WTC11 (cell line): ENCODE measurements around the gene POMGNT1. TPM values are rescaled to one million over a fixed set of nuclear protein-coding genes. Genes with fewer than 3 reads are reported as not detected.
"Not testable (repeated sequence)": the region's sequence is repeated elsewhere in the genome, so short reads cannot be mapped to it uniquely, and the experiment has no call there.

Source experiments
- ATAC-seq: fragments of 200-7000 bp; cut with Tn5 transposase; 2 replicates; pipeline ENCODE4 v1.10.0; 2021; ENCODE audit warnings: mild to moderate bottlenecking, moderate library complexity
- CTCF ChIA-PET: fragments of 300-600 bp; sonication (Branson Sonifier 250); formaldehyde crosslinking; loops from one replicate; lab custom pipeline; 2021; ENCODE audit warnings: antibody characterized with exemption; lab: Charles Lee
- POLR2A ChIA-PET: fragments of 350-600 bp; sonication (Branson Sonifier 250); formaldehyde crosslinking; loops from one replicate; lab custom pipeline; 2021; ENCODE audit warnings: antibody characterized with exemption; lab: Charles Lee
- DNase-seq: peaks from one replicate; pipeline ENCODE4 v3.0.0; 2021; ENCODE audit warnings: low spot score
- H3K27ac Mint-ChIP-seq: 2 replicates; pipeline ENCODE4 v1.8.0; 2021; ENCODE audit warnings: mixed read lengths
- H3K27me3 Mint-ChIP-seq: 2 replicates; pipeline ENCODE4 v1.8.0; 2021; ENCODE audit warnings: low read depth, mild to moderate bottlenecking, moderate library complexity, mixed read lengths
- H3K36me3 Mint-ChIP-seq: 2 replicates; pipeline ENCODE4 v1.8.0; 2021; ENCODE audit warnings: mixed read lengths
- H3K4me1 Mint-ChIP-seq: 2 replicates; pipeline ENCODE4 v1.8.0; 2022; ENCODE audit warnings: mixed read lengths
- H3K4me3 Mint-ChIP-seq: 2 replicates; pipeline ENCODE4 v1.8.0; 2021; ENCODE audit warnings: mild to moderate bottlenecking, moderate library complexity, mixed read lengths
- H3K9me3 Mint-ChIP-seq: 2 replicates; pipeline ENCODE4 v1.8.0; 2021; ENCODE audit warnings: mixed read lengths
- RELA ChIP-seq: sonication (generic); formaldehyde crosslinking; IDR thresholded peaks from 2 replicates; pipeline ENCODE4 v1.8.1; 2022; ENCODE audit warnings: missing genetic modification reagents, mild to moderate bottlenecking, borderline replicate concordance
- TCF7 ChIP-seq: sonication (generic); formaldehyde crosslinking; IDR thresholded peaks from 2 replicates; pipeline ENCODE4 v1.8.0; 2022; ENCODE audit warnings: mild to moderate bottlenecking, low read depth, missing genetic modification reagents, moderate library complexity
- TEAD4 ChIP-seq: sonication (generic); formaldehyde crosslinking; IDR thresholded peaks from 2 replicates; pipeline ENCODE4 v1.8.0; 2022; ENCODE audit warnings: mild to moderate bottlenecking, missing genetic modification reagents
- TP53 ChIP-seq: sonication (generic); formaldehyde crosslinking; IDR thresholded peaks from 2 replicates; pipeline ENCODE4 v1.8.1; 2023; ENCODE audit warnings: mild to moderate bottlenecking, missing genetic modification reagents
- ZBTB21 ChIP-seq: sonication (generic); formaldehyde crosslinking; IDR thresholded peaks from 2 replicates; pipeline ENCODE4 v1.8.1; 2023; ENCODE audit warnings: mild to moderate bottlenecking, missing genetic modification reagents, borderline replicate concordance
- ZNF121 ChIP-seq: sonication (generic); formaldehyde crosslinking; IDR thresholded peaks from 2 replicates; pipeline ENCODE4 v1.8.0; 2023; ENCODE audit warnings: missing genetic modification reagents
- ZNF219 ChIP-seq: sonication (generic); formaldehyde crosslinking; IDR thresholded peaks from 2 replicates; pipeline ENCODE4 v1.8.0; 2023; ENCODE audit warnings: missing genetic modification reagents, mild to moderate bottlenecking, borderline replicate concordance
- ZNF423 ChIP-seq: fragments of 250-450 bp; sonication (Bioruptor Pico); IDR thresholded peaks from 2 replicates; pipeline ENCODE4 v2.1.2; 2022; ENCODE audit warnings: mild to moderate bottlenecking, moderate library complexity
- total RNA-seq: library from RNA; stranded (reverse); gene quantifications from 3 replicates; pipeline ENCODE4 v1.2.3, GENCODE V29; 2021
- TF ChIP-seq, protein P1 (sequence below): sonication (generic); formaldehyde crosslinking; IDR thresholded peaks from 2 replicates; pipeline ENCODE4 v1.8.0; 2022; ENCODE audit warnings: mild to moderate bottlenecking, missing genetic modification reagents
- TF ChIP-seq, protein P2 (sequence below): sonication (generic); formaldehyde crosslinking; IDR thresholded peaks from 2 replicates; pipeline ENCODE4 v1.8.1; 2023; ENCODE audit warnings: mild to moderate bottlenecking, missing genetic modification reagents, moderate library complexity
- TF ChIP-seq, protein P3 (sequence below): sonication (generic); formaldehyde crosslinking; conservative IDR thresholded peaks from 2 replicates; pipeline ENCODE4 v1.8.1; 2023; ENCODE audit warnings: mild to moderate bottlenecking, low read depth, missing genetic modification reagents, moderate library complexity
- TF ChIP-seq, protein P4 (sequence below): sonication (generic); formaldehyde crosslinking; IDR thresholded peaks from 2 replicates; pipeline ENCODE4 v1.8.1; 2023; ENCODE audit warnings: mild to moderate bottlenecking, missing genetic modification reagents
- TF ChIP-seq, protein P5 (sequence below): sonication (generic); formaldehyde crosslinking; IDR thresholded peaks from 2 replicates; pipeline ENCODE4 v1.8.0; 2023; ENCODE audit warnings: mild to moderate bottlenecking, missing genetic modification reagents
- TF ChIP-seq, protein P6 (sequence below): fragments of 250-450 bp; sonication (Bioruptor Pico); IDR thresholded peaks from 2 replicates; pipeline ENCODE4 v1.9.0; 2021; ENCODE audit warnings: mild to moderate bottlenecking

Gene POMGNT1
- total RNA-seq, 1 experiment from 2014 or later, result 42.5 TPM

DNA sequence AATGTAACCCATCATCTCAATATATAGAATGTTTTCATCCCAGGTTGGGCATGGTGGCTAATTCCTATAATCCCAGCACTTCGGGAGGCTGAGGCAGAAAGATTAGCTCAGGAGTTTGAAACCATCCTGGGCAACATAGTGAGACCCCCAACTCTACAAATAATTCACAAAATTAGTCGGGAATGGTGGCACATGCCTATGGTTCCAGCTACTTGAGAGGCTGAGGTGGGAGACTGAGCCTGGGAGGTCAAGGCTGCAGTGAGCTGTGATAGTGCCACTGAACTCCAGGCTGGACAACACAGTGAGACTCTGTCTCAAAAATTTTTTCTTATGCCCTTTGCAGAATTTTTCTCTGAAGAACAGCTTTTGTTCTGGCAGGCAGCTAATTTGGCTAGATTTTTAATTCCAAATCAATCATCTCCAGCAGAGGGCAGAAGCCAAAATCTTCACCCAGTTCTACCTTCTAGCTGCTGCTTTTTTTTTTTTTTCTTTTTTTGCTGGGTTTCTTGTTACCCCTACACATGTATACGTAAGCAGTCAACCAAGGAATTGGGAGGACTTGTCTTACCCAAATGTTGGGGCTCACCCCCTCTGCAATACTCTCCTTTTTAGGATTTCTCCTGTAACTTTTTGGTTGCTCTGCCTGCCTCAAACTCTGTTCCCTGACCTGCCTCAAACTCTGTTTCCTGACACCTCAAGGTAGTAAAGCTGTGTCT is 46.6 kb upstream of the POMGNT1 start:
- peaks cover under 1% of the 10 kb centered on the region; the same call in 1 of the 2 replicates for H3K27me3 Mint-ChIP-seq
- ChIA-PET CTCF (interaction anchor here (0.6 to 5.8 kb wide), 23 partner anchors 9 to 942 kb away, joined by 3 to 126 read pairs (median 4); partner anchors contain the start of genes LURAP1, PIK3R3 and POMGNT1), POLR2A (interaction anchor here (1.0 kb wide), 1 partner anchor 20 kb away, joined by 3 read pairs; no protein-coding TSS in a partner anchor)
- H3K9me3 Mint-ChIP-seq, result peaks cover 5% of the 10 kb centered on the region
- TF ChIP-seq TEAD4 (CRISPR knock-in tag) (no peak), ZNF121 (CRISPR knock-in tag) (peak; percentile 42; the same call in 1 of the 2 replicates)
- H3K4me3 Mint-ChIP-seq, result no peak overlapping the region
- DNase-seq, result no peak
- ATAC-seq, result no peak
- peaks cover 11% of the 10 kb centered on the region for H3K36me3 Mint-ChIP-seq
- H3K27ac Mint-ChIP-seq, result no peak overlapping the region
- peaks cover 17% of the 10 kb centered on the region for H3K4me1 Mint-ChIP-seq

DNA sequence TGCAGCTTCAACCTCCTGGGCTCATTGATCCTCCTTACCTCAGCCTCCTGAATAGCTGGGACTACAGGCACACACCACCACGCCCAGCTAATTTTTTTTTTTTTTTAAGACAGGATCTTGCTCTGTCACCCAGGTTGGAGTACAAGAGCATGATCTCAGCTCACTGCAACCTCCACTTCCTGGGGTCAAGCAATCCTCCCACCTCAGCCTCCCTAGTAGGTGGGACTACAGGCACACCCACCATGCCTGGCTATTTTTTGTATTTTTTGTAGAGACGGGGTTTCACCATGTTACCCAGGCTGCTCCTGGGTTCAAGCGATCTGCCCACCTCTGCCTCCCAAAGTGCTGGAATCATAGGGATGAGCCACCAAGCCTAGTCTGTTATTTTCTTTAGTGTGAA is 45.6 kb upstream of the POMGNT1 start:
- ATAC-seq, H3K27me3 Mint-ChIP-seq, H3K4me3 Mint-ChIP-seq, H3K27ac Mint-ChIP-seq, DNase-seq, POLR2A ChIA-PET: not testable (repeated sequence)
- peaks cover 13% of the 10 kb centered on the region for H3K36me3 Mint-ChIP-seq
- CTCF ChIA-PET, result interaction anchor here (0.6 to 5.8 kb wide), 4 partner anchors 9 to 127 kb away, joined by 3 to 126 read pairs (median 6); no protein-coding TSS in a partner anchor
- H3K9me3 Mint-ChIP-seq, result peaks cover 15% of the 10 kb centered on the region
- H3K4me1 Mint-ChIP-seq, result peaks cover 11% of the 10 kb centered on the region

DNA sequence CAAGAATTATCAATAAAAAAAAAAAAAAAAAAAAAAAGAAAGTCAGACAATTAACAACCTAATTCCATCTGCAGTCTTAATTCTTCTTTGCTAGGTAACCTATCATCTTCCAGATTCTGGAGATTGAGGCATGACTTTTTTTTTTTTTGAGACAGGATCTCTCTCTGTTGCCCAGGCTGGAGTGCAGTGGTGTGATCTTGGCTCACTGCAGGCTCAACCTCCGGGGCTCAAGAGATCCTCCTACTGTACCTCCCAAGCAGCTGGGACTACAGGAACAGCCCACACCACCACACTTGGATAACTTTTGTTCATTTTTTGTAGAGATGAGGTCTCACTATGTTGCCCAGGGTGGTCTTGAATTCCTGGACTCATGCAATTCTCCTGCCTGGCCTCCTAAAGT is 44.7 kb upstream of the POMGNT1 start:
- Mint-ChIP-seq H3K27me3 (peaks cover 13% of the 10 kb centered on the region; the same call in 1 of the 2 replicates), H3K4me3 (no peak overlapping the region), H3K36me3 (peaks cover 18% of the 10 kb centered on the region)
- no peak for ATAC-seq
- ChIA-PET CTCF (no interaction called here), POLR2A (no interaction called here)
- DNase-seq, result no peak
- TF ChIP-seq, protein P1, sequence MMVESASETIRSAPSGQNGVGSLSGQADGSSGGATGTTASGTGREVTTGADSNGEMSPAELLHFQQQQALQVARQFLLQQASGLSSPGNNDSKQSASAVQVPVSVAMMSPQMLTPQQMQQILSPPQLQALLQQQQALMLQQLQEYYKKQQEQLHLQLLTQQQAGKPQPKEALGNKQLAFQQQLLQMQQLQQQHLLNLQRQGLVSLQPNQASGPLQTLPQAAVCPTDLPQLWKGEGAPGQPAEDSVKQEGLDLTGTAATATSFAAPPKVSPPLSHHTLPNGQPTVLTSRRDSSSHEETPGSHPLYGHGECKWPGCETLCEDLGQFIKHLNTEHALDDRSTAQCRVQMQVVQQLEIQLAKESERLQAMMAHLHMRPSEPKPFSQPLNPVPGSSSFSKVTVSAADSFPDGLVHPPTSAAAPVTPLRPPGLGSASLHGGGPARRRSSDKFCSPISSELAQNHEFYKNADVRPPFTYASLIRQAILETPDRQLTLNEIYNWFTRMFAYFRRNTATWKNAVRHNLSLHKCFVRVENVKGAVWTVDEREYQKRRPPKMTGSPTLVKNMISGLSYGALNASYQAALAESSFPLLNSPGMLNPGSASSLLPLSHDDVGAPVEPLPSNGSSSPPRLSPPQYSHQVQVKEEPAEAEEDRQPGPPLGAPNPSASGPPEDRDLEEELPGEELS (CRISPR knock-in tag), result no peak
- TF ChIP-seq TCF7 (CRISPR knock-in tag) (no peak), RELA (CRISPR knock-in tag) (no peak), ZBTB21 (CRISPR knock-in tag) (no peak), ZNF219 (no peak), ZNF423 (CRISPR knock-in tag) (no peak), TP53 (no peak)
- TF ChIP-seq, protein P2, sequence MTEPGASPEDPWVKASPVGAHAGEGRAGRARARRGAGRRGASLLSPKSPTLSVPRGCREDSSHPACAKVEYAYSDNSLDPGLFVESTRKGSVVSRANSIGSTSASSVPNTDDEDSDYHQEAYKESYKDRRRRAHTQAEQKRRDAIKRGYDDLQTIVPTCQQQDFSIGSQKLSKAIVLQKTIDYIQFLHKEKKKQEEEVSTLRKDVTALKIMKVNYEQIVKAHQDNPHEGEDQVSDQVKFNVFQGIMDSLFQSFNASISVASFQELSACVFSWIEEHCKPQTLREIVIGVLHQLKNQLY, result no peak
- TF ChIP-seq, protein P3, sequence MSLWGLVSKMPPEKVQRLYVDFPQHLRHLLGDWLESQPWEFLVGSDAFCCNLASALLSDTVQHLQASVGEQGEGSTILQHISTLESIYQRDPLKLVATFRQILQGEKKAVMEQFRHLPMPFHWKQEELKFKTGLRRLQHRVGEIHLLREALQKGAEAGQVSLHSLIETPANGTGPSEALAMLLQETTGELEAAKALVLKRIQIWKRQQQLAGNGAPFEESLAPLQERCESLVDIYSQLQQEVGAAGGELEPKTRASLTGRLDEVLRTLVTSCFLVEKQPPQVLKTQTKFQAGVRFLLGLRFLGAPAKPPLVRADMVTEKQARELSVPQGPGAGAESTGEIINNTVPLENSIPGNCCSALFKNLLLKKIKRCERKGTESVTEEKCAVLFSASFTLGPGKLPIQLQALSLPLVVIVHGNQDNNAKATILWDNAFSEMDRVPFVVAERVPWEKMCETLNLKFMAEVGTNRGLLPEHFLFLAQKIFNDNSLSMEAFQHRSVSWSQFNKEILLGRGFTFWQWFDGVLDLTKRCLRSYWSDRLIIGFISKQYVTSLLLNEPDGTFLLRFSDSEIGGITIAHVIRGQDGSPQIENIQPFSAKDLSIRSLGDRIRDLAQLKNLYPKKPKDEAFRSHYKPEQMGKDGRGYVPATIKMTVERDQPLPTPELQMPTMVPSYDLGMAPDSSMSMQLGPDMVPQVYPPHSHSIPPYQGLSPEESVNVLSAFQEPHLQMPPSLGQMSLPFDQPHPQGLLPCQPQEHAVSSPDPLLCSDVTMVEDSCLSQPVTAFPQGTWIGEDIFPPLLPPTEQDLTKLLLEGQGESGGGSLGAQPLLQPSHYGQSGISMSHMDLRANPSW, result no peak
- TF ChIP-seq, protein P4, sequence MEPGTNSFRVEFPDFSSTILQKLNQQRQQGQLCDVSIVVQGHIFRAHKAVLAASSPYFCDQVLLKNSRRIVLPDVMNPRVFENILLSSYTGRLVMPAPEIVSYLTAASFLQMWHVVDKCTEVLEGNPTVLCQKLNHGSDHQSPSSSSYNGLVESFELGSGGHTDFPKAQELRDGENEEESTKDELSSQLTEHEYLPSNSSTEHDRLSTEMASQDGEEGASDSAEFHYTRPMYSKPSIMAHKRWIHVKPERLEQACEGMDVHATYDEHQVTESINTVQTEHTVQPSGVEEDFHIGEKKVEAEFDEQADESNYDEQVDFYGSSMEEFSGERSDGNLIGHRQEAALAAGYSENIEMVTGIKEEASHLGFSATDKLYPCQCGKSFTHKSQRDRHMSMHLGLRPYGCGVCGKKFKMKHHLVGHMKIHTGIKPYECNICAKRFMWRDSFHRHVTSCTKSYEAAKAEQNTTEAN, result no peak
- TF ChIP-seq, protein P5, sequence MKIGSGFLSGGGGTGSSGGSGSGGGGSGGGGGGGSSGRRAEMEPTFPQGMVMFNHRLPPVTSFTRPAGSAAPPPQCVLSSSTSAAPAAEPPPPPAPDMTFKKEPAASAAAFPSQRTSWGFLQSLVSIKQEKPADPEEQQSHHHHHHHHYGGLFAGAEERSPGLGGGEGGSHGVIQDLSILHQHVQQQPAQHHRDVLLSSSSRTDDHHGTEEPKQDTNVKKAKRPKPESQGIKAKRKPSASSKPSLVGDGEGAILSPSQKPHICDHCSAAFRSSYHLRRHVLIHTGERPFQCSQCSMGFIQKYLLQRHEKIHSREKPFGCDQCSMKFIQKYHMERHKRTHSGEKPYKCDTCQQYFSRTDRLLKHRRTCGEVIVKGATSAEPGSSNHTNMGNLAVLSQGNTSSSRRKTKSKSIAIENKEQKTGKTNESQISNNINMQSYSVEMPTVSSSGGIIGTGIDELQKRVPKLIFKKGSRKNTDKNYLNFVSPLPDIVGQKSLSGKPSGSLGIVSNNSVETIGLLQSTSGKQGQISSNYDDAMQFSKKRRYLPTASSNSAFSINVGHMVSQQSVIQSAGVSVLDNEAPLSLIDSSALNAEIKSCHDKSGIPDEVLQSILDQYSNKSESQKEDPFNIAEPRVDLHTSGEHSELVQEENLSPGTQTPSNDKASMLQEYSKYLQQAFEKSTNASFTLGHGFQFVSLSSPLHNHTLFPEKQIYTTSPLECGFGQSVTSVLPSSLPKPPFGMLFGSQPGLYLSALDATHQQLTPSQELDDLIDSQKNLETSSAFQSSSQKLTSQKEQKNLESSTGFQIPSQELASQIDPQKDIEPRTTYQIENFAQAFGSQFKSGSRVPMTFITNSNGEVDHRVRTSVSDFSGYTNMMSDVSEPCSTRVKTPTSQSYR (CRISPR knock-in tag), result no peak
- TF ChIP-seq, protein P6, sequence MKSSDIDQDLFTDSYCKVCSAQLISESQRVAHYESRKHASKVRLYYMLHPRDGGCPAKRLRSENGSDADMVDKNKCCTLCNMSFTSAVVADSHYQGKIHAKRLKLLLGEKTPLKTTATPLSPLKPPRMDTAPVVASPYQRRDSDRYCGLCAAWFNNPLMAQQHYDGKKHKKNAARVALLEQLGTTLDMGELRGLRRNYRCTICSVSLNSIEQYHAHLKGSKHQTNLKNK (CRISPR knock-in tag), result no peak
- TF ChIP-seq, all 79 proteins: peak for 0
- Mint-ChIP-seq H3K27ac (no peak overlapping the region), H3K9me3 (peaks cover 22% of the 10 kb centered on the region), H3K4me1 (peaks cover 6% of the 10 kb centered on the region)

DNA sequence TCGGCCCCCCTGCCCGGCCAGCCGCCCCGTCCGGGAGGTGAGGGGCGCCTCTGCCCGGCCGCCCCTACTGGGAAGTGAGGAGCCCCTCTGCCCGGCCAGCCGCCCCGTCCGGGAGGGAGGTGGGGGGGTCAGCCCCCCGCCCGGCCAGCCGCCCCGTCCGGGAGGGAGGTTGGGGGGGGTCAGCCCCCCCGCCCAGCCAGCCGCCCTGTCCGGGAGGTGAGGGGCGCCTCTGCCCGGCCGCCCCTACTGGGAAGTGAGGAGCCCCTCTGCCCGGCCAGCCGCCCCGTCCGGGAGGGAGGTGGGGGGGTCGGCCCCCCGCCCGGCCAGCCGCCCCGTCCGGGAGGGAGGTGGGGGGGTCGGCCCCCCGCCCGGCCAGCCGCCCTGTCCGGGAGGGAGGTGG is 43.5 kb upstream of the POMGNT1 start:
- ATAC-seq, CTCF ChIA-PET, H3K27ac Mint-ChIP-seq, H3K4me1 Mint-ChIP-seq, H3K4me3 Mint-ChIP-seq, DNase-seq, POLR2A ChIA-PET: not testable (repeated sequence)
- Mint-ChIP-seq H3K9me3 (peaks cover 29% of the 10 kb centered on the region), H3K36me3 (peaks cover 23% of the 10 kb centered on the region), H3K27me3 (peaks cover 15% of the 10 kb centered on the region; the same call in 1 of the 2 replicates)

DNA sequence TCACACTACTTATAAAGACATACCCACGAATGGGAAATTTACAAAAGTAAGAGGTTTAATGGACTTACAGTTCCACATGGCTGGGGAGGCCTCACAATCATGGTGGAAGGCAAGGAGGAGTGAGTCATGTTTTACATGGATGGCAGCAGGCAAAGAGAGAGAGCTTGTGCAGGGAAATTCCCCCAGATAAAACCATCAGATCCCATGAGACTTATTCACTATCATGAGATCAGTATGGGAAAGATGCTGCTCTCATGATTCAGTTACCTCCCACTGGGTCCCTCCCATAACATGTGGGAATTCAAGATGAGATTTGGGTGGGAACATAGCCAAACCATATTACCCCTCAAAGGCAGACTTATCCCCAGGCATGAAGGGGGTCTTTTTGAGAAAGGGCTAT is 40.6 kb upstream of the POMGNT1 start:
- CTCF ChIA-PET, H3K4me1 Mint-ChIP-seq, H3K27ac Mint-ChIP-seq: not testable (repeated sequence)

More for the DNA sequence above, 40.6 kb upstream of the POMGNT1 start:
- Mint-ChIP-seq H3K36me3 (peaks cover 26% of the 10 kb centered on the region), H3K27me3 (peaks cover 15% of the 10 kb centered on the region; the same call in 1 of the 2 replicates), H3K9me3 (peaks cover 35% of the 10 kb centered on the region)
- not testable (repeated sequence) for ATAC-seq, H3K4me3 Mint-ChIP-seq, DNase-seq
- POLR2A ChIA-PET, result interaction anchor here (1.0 kb wide), 1 partner anchor 16 kb away, joined by 3 read pairs; no protein-coding TSS in a partner anchor
